Small intestine (tissue), 7 donors: ENCODE data around the gene PLRG1. TPM values are rescaled to one million over a fixed set of nuclear protein-coding genes. Genes with fewer than 3 reads are reported as not detected.

Experiments
- DNase-seq, 2 donors: peaks; one replicate each; pipeline versions ENCODE4 v3.0.0 to v3.0.0-alpha.2; 2013
- FAIRE-seq: peaks from 2 replicates; lab custom pipeline; 2012; peaks lifted over from hg19 to GRCh38; lab: Jason Lieb, UNC
- H3K27ac ChIP-seq, 3 donors: one replicate each; pipeline ENCODE4 v1.5.1; 2013; ENCODE audit warnings: low read length in 2 of 3, mild to moderate bottlenecking in 2 of 3, control low read depth in 1 of 3, inconsistent platforms in 1 of 3, low read depth in 1 of 3, moderate library complexity in 1 of 3
- H3K27me3 ChIP-seq, 3 donors: one replicate each; pipeline ENCODE4 v1.6.1; 2013; ENCODE audit warnings: low read length in 3 of 3, inconsistent platforms in 1 of 3; ENCODE audit not compliant: control insufficient read depth in 3 of 3, insufficient read depth in 3 of 3
- H3K36me3 ChIP-seq, 3 donors: one replicate each; pipeline ENCODE4 v1.6.1; 2013; ENCODE audit warnings: low read length in 3 of 3, inconsistent platforms in 1 of 3, low read depth in 1 of 3, mild to moderate bottlenecking in 1 of 3, moderate library complexity in 1 of 3; ENCODE audit not compliant: control insufficient read depth in 3 of 3, insufficient read depth in 2 of 3
- H3K4me1 ChIP-seq, 3 donors: one replicate each; pipeline ENCODE4 v1.6.1; 2013; ENCODE audit warnings: low read length in 2 of 3, inconsistent platforms in 1 of 3, low read depth in 1 of 3, mild to moderate bottlenecking in 1 of 3, moderate library complexity in 1 of 3; ENCODE audit not compliant: control insufficient read depth in 3 of 3, insufficient read depth in 2 of 3
- H3K4me3 ChIP-seq, 3 donors: one replicate each; pipeline ENCODE4 v1.5.1; 2013; ENCODE audit warnings: low read length in 3 of 3, control low read depth in 1 of 3, inconsistent platforms in 1 of 3, low read depth in 1 of 3, mild to moderate bottlenecking in 1 of 3, moderate library complexity in 1 of 3
- H3K9me3 ChIP-seq, 2 donors: one replicate each; pipeline ENCODE4 v1.6.1; 2013; ENCODE audit warnings: low read depth in 1 of 2, low read length in 1 of 2; ENCODE audit not compliant: control insufficient read depth in 2 of 2, insufficient read depth in 1 of 2
- WGBS, 3 donors: extraction: QIAGEN DNeasy Blood & Tissue Kit; methylation state at CpG; one replicate each; pipeline ENCODE4 v1.1.7; 2013; 5-methylcytosine and 5-hydroxymethylcytosine counted together
- polyA plus RNA-seq, 4 donors: library from polyadenylated mRNA; stranded (reverse) in 3 of 4; unstranded in 1 of 4; fragments of 200-250 nt in 3 of 4; fragments of 120-200 nt in 1 of 4; gene quantifications; one replicate each; pipeline versions ENCODE4 v1.2.1 to v1.2.3, GENCODE V29; 2013
- donor health status: healthy with polysubstance abuse.
- donor health status: control.
- donor health status: control.
- donor health status: Bipolar disorder and iron deficiency.
- donor health status: healthy.

PLRG1 gene
- polyA plus RNA-seq, 4 donors, result 41.8 to 77.2 (median 45.7) TPM

GRCh38 chr4:154583677-154584076 lies 33.5 kb upstream of the PLRG1 start:
- H3K4me3 ChIP-seq, result no peak overlapping the region
- FAIRE-seq (no peak), DNase-seq (no peak)
- H3K27me3 ChIP-seq, result peaks cover 0 to 3% (median 0%) of the 10 kb centered on the region in 3 donors
- H3K27ac ChIP-seq, result no peak overlapping the region
- peaks cover 0 to 10% (median 0%) of the 10 kb centered on the region in 3 donors for H3K36me3 ChIP-seq
- peaks cover 0 to 2% (median 0%) of the 10 kb centered on the region in 3 donors for H3K4me1 ChIP-seq
- peaks cover 0 to 18% of the 10 kb centered on the region in 2 donors for H3K9me3 ChIP-seq

GRCh38 chr4:154583230-154583629 lies 33.0 kb upstream of the PLRG1 start:
- WGBS, 3 donors, result 82 to 91% (median 86%) methylated on average over 3 of the region's 3 CpGs
- peaks cover 0 to 3% (median 0%) of the 10 kb centered on the region in 3 donors for H3K27me3 ChIP-seq
- peaks cover 0 to 18% of the 10 kb centered on the region in 2 donors for H3K9me3 ChIP-seq
- FAIRE-seq (peak; percentile 59), DNase-seq (no peak)
- peaks cover 0 to 2% (median 0%) of the 10 kb centered on the region in 3 donors for H3K4me1 ChIP-seq
- H3K27ac ChIP-seq, result no peak overlapping the region
- peaks cover 0 to 10% (median 0%) of the 10 kb centered on the region in 3 donors for H3K36me3 ChIP-seq
- no peak overlapping the region for H3K4me3 ChIP-seq

GRCh38 chr4:154582723-154583122 lies 32.5 kb upstream of the PLRG1 start:
- DNase-seq, result no peak
- 47 to 92% (median 61%) methylated on average over 2 of the region's 2 CpGs for WGBS, 3 donors
- peaks cover 0 to 18% of the 10 kb centered on the region in 2 donors for H3K9me3 ChIP-seq
- H3K27me3 ChIP-seq, result peaks cover 0 to 3% (median 0%) of the 10 kb centered on the region in 3 donors
- no peak overlapping the region for H3K4me3 ChIP-seq
- no peak for FAIRE-seq
- H3K27ac ChIP-seq, result no peak overlapping the region
- H3K36me3 ChIP-seq, result peaks cover 0 to 10% (median 0%) of the 10 kb centered on the region in 3 donors
- no peaks in the 10 kb centered on the region for H3K4me1 ChIP-seq

- Histone ChIP-seq H3K27ac (no peak overlapping the region), H3K36me3 (no peaks in the 10 kb centered on the region), H3K27me3 (no peaks in the 10 kb centered on the region), H3K4me3 (no peak overlapping the region), H3K4me1 (no peaks in the 10 kb centered on the region), H3K9me3 (no peaks in the 10 kb centered on the region)
- DNase-seq, result no peak
- no peak for FAIRE-seq
Measured at GRCh38 chr4:154579927-154580326, 29.7 kb upstream of the PLRG1 start.

- Histone ChIP-seq H3K4me1 (no peaks in the 10 kb centered on the region), H3K27me3 (no peaks in the 10 kb centered on the region), H3K36me3 (no peaks in the 10 kb centered on the region), H3K9me3 (no peaks in the 10 kb centered on the region), H3K27ac (no peak overlapping the region), H3K4me3 (no peak overlapping the region)
- FAIRE-seq (no peak), DNase-seq (no peak)
- WGBS, 3 donors, result 73 to 80% (median 74%) methylated on average over 1 of the region's 1 CpG
Measured at GRCh38 chr4:154578919-154579318, 28.7 kb upstream of the PLRG1 start.

GRCh38 chr4:154577324-154577723 lies 27.1 kb upstream of the PLRG1 start:
- H3K9me3 ChIP-seq, result no peaks in the 10 kb centered on the region
- H3K36me3 ChIP-seq, result no peaks in the 10 kb centered on the region
- H3K4me1 ChIP-seq, result no peaks in the 10 kb centered on the region
- DNase-seq (peak in 1 of 2 donors; percentile 40), FAIRE-seq (no peak)
- H3K27me3 ChIP-seq, result no peaks in the 10 kb centered on the region
- 83 to 90% (median 87%) methylated on average over 2 of the region's 2 CpGs for WGBS, 3 donors
- no peak overlapping the region for H3K4me3 ChIP-seq
- no peak overlapping the region for H3K27ac ChIP-seq

- no peaks in the 10 kb centered on the region for H3K36me3 ChIP-seq
- H3K9me3 ChIP-seq, result no peaks in the 10 kb centered on the region
- no peaks in the 10 kb centered on the region for H3K27me3 ChIP-seq
- WGBS, 3 donors, result 70 to 89% (median 77%) methylated on average over 3 of the region's 3 CpGs
- no peaks in the 10 kb centered on the region for H3K4me1 ChIP-seq
- no peak overlapping the region for H3K27ac ChIP-seq
- H3K4me3 ChIP-seq, result no peak overlapping the region
- no peak for FAIRE-seq
- DNase-seq, result no peak
Measured at GRCh38 chr4:154574311-154574710, 24.1 kb upstream of the PLRG1 start.

GRCh38 chr4:154573190-154573870 lies 23.1 kb upstream of the PLRG1 start:
- Histone ChIP-seq H3K27ac (no peak overlapping the region), H3K9me3 (no peaks in the 10 kb centered on the region), H3K4me3 (no peak overlapping the region), H3K27me3 (no peaks in the 10 kb centered on the region), H3K36me3 (peaks cover 0 to 2% (median 0%) of the 10 kb centered on the region in 3 donors), H3K4me1 (no peaks in the 10 kb centered on the region)
- DNase-seq, result no peak
- WGBS, 3 donors, result 69 to 88% (median 70%) methylated on average over 5 of the region's 5 CpGs
- FAIRE-seq, result no peak

- no peaks in the 10 kb centered on the region for H3K27me3 ChIP-seq
- 90 to 94% (median 91%) methylated on average over 5 of the region's 5 CpGs for WGBS, 3 donors
- no peaks in the 10 kb centered on the region for H3K4me1 ChIP-seq
- no peaks in the 10 kb centered on the region for H3K9me3 ChIP-seq
- H3K4me3 ChIP-seq, result no peak overlapping the region
- H3K27ac ChIP-seq, result no peak overlapping the region
- no peak for FAIRE-seq
- H3K36me3 ChIP-seq, result peaks cover 0 to 8% (median 0%) of the 10 kb centered on the region in 3 donors
- DNase-seq, result no peak
Measured at GRCh38 chr4:154569584-154569983, 19.4 kb upstream of the PLRG1 start.
